GM18907 (cell line): Measurements from ENCODE around the gene TARDBP.
"Not testable (repeated sequence)": the region's sequence is repeated elsewhere in the genome, so short reads cannot be mapped to it uniquely, and the experiment has no call there.

Experiments used
- ATAC-seq: cut with Tn5 transposase; IDR thresholded peaks from one replicate; pipeline ENCODE4 v1.9.1; 2021; ENCODE audit warnings: mild to moderate bottlenecking, moderate library complexity; ENCODE audit not compliant: unreplicated experiment

TARDBP gene

GRCh38 chr1:11059155-11059967, 46.9 kb downstream of the TARDBP start:
- ATAC-seq = peak; percentile 30

- peak; percentile 83 for ATAC-seq
These were observed 47.7 kb downstream of the TARDBP start, which contains the start of gene SRM for GRCh38 chr1:11059968-11060830. Gene SRM, minus strand, starts transcription at chr1:11060018. Its CDS starts 75 bp downstream, at chr1:11059943.

DNA sequence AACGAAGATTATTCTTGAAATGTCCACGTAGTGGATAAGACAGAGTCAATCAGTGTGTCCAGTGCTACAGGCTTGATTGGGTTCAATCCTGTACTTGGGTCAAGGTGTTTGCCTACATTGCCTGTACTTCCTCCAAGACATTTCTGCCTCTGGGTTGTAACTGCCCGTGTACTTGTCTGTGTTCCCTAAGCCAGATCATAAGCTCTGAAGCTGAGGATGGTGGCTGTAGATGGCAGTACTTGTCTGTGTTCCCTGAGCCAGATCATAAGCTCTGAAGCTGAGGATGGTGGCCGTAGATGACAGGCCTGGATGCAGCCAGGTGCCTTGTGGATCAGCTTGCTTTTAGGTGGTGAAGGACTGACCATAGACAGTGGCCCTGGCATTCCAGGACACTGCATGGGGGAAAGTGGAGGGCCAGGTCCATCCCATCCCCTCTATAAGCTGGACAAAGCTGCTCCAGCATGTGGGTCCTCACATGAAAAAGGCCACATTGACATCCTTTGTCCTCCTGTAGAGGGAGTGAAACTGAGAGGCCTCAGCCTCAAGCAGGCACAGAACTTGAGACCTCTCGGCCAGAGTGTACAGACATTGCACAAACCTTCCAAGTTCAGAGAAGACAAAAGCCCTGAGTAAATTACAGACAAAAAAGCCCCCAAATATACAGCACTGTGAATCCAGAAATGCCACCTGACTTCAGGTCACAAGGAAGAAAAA, 49.4 kb downstream of the TARDBP start:
- no peak for ATAC-seq

- no peak for ATAC-seq
These were observed 50.5 kb downstream of the TARDBP start for GRCh38 chr1:11062965-11063401.

DNA sequence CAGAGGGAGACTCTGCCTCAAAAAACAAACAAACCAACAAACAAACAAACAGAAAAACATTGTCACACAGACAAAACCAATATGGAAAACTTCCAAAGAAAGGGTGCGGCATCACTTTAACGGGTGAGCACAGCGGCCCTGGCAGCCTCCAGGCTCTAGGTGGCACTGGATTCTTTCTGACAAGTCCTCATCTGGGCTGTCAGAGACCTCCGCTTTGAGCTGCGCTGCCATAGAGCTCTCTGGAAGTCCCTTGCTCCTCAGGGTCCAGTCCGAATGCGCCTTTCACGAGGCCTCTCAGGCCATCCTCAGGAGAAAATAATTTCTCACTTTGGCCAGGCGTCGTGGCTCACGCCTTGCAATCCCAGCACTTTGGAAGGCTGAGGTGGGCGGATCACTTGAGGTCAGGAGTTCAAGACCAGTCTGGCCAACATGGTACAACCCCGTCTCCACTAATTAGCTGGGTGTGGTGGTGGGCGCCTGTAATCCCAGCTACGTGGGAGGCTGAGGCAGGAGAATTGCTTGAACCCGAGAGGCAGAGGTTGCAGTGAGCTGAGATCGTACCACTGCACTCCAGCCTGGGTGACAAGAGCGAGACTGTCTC, 51.6 kb downstream of the TARDBP start:
- not testable (repeated sequence) for ATAC-seq

DNA sequence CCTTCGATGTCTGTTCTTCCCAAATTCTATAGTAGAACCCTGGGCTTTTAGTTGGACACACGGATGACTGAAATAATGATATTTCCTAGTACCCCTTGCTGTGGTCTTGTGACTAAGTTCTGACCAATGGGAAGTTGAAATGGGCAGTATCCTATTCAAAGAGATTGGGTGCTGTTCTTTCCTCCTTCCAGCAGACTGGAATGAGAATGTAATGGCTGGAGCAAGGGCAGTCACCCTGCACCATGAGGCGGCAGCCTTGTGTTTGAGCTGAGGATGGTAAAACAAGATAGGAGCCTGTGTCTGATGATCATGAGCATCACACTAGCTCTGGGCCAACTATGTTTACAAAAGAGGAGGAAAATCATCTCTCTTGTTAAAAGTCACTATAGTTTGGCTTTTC, 52.5 kb downstream of the TARDBP start:
- ATAC-seq = no peak

- ATAC-seq = no peak
These were observed 53.3 kb downstream of the TARDBP start for GRCh38 chr1:11065796-11066195.

DNA sequence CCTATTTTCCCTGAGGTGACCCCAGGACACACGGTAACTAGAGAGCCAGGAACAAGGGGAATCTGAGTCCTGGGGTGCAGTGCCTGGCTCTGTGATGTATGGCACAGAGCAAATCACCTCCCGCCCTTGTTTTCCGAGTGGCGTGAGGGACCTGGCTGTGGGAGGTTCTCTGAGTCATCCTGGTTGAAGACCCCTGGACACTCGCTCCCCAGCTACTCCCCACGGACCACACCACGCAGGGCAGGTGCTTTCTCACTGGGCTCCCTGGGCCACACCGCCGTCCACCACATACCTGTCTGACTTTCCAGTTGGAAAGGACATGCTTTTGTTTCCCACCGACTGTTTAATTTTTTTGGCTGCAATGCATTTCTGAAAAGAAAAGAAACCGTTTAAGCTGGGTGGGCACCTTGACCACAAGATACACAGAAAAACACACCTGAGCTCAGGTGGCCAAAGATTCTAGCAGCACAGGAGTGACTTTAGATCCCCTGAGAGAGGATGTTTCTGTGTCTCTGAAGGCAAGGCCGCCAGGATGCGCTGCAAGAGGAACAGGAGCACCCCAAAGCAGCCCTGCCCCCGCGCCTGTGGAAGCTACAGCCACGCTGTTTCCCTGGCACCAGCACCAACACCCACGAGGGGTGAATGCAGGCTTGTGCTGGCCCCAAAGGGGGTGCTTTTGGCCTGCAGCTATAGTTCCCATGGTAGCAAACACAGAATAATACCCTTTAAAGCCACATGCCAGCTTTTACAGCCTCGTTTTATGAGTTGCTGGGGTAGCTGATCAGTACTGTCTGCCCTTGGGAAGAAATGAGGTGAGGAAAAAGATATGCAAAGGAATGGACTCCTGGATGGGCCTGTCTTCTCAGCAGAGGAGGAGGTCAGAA, 55.5 kb downstream of the TARDBP start:
- ATAC-seq = no peak

DNA sequence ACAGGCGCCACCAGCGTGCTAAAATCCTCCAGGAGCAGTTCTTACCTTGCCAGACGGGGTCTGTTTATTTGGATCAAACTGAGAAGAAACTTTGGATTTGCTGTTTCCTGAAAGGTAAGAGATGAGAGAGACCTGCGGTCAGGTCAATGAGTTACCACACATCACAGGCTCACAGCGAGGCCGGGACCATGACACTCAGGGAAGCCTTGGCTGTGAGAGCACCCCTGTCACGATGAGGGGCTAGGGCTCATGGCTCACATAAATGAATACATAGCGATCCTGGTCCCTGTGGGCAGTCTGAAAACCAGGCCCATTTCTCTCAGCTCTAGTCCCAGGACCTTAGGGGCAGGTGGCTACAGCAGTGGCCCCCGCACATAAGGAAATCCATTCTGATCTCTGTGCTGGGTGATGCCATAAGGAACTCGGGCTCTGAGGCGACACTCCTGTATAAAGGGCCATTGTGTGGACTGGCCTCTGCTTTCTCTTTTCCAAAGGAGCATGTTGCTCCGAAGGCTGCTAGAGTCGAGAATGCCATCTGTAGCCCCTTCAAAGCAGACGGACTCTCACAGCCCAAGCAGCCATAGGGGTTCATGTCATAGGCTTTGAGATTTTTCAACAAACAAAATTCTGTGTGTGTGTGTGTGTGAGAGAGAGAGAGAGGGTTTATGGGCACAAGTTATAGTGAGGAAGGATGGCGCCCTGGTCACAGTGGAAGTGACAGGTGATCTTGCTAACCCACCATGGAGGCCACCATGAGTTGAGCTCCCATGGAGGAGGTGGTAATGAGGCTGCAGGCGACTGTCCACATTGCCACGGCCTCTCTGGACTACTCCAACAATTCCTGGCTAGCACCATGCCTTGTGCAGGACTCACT, 56.4 kb downstream of the TARDBP start:
- ATAC-seq = no peak

DNA sequence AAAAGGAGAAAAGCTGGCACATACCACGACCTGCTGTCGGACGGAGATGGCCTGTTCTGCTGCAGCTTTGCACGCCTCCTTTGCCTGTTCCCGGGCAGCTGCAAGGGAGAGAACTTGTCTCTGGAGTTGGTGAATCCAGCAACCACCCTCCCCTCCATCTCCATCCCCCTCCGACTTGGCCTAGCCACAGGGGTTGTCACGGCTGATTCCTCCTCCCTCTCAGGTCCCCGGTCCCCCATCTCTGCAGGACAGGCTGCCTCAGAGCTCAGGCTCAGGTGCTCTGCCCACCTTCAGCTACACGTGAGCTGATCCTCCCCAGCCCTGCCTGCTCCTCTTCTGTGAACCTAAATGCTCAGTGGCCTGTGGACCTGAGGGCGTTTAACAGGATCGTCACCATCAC, 58.4 kb downstream of the TARDBP start:
- ATAC-seq = no peak

GRCh38 chr1:11071463-11072215, 59.2 kb downstream of the TARDBP start:
- ATAC-seq = no peak

GRCh38 chr1:11072216-11072917, 59.9 kb downstream of the TARDBP start:
- no peak for ATAC-seq

DNA sequence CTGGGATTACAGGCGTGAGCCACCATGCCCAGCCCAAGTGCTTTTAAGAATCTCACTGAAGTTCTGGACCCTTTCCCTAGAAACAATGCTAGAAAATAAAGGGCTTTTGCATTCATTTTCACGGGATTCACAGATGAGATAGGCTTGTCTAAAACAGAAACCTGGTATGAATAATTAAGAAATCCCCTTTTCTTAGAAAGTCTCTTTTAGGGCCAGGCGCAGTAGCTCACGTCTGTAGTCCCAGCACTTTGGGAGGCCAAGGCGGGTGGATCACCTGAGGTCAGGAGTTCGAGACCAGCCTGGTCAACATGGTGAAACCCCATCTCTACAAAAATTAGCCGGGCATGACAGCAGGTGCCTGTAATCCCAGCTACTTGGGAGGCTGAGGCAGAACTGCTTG, 60.9 kb downstream of the TARDBP start:
- ATAC-seq = not testable (repeated sequence)
